HG02610 (cell line): ENCODE data around the gene CPN1.
"Not testable (repeated sequence)": the region's sequence is repeated elsewhere in the genome, so short reads cannot be mapped to it uniquely, and the experiment has no call there.

Source experiments
- ATAC-seq: cut with Tn5 transposase; IDR thresholded peaks from one replicate; pipeline ENCODE4 v1.9.1; 2021; ENCODE audit warnings: mild to moderate bottlenecking, moderate library complexity; ENCODE audit not compliant: unreplicated experiment

CPN1 gene

DNA sequence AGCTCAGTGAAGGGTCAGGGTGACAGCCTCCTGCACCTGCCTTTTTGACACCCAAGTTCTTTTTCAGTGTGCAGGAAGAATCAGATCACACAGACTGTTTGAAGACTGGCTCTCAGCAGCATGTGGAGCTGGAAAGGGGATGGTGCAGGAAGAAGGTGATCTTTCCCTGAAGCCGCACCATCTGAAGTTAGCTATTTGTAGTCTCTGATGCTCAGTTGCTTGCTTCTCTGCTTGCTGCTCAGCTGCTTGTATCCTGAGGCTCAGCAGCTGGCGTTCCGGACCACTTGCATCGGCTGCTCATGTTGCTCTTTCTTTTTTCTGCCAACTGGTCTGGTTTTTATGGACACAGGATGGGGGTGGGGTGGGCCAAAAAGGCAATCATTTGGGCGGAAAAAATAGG, 56.1 kb downstream of the CPN1 start:
- no peak for ATAC-seq

GRCh38 chr10:100024748-100025147, 56.9 kb downstream of the CPN1 start:
- no peak for ATAC-seq

DNA sequence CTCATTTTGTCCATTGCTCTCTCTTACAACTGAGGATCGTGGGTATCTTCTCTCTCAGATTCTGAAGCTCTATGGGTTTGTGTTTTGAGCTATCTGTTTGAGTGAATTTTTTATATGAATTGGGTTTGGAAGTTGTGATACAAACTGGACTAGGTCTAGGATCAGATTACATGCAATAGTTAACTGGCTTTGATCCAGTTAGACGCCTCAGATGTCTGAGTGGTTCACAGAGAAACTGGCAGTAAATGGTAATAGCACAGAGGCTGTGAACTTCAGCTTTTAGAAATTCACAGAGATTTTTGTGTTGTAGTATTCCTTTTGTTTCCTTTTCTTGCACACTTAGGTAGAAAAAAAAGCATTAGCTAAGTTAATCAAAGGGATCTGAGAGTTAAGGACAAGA, 59.3 kb downstream of the CPN1 start:
- ATAC-seq, result no peak

GRCh38 chr10:100021322-100021721, 60.3 kb downstream of the CPN1 start:
- no peak for ATAC-seq

- ATAC-seq, result no peak
Observed at GRCh38 chr10:100020886-100021253, 60.8 kb downstream of the CPN1 start.

DNA sequence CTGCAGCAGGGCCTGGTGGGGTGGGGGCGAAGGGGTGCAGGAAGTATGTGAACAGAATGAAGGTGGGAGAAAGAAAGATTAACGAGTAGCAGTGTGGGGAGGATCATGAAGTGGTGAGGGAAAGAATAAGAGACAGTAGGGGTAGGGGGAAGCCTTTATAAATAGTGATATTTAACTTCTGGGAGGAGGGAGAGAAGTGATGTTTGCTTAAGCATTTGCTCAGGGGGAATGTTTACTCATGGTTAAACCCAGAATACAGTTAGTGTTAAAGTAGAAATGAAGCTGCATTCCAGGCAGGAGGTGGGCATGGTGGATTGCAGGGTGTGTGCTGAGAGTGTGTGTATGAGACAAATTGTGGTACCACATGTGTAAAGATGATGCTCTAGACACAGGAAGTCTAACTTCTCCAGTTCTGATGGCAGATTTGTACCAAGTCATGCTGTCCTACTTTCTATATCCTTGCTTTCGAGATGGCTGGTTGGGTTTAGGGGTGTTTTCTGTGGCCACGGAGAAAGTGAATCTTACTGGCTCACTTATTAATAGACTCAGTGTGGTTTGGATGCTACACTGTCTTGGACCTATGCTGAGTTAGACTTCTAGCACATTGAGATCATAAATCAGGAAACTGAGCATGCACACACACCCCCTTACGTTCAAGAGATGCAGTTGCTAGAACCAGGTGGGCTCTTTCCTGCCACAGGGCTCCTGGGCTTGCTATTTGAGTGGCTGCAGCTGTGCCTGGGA, 61.4 kb downstream of the CPN1 start:
- ATAC-seq, result peak; percentile 85

- no peak for ATAC-seq
Observed at GRCh38 chr10:100019787-100020141, 61.9 kb downstream of the CPN1 start.

GRCh38 chr10:100014071-100014762, 67.5 kb downstream of the CPN1 start:
- peak; percentile 83 for ATAC-seq

DNA sequence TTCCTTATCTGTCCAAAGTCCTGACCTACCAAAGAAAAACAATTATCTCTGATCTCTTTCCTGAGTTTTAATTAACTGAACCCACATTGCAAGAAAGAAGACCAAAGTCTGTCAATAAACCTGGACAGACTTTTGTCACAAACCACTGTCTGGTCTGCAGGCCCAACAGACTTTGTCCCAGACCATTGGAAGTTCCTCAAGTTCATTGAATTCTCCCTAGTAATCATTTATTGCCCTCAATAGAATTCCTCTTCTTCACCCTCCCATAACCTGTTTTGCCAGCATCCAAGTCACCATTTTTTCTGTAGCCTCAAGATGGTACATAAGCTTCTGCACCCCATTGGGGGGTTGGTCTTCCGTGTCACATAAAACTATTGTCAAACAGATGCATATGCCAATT, 68.0 kb downstream of the CPN1 start:
- ATAC-seq, result no peak

GRCh38 chr10:100011906-100012305, 69.8 kb downstream of the CPN1 start:
- ATAC-seq, result not testable (repeated sequence)

- peak; percentile 56 for ATAC-seq
Observed at GRCh38 chr10:100009793-100010676, 71.6 kb downstream of the CPN1 start, which contains the start of gene DNMBP. TSS of gene DNMBP (minus strand) at chr10:100009947. CDS start at chr10:99972124, 37,823 bp downstream.

- peak; percentile 33 for ATAC-seq
Observed at GRCh38 chr10:100009283-100009792, 72.3 kb downstream of the CPN1 start.

GRCh38 chr10:100008708-100009282, 72.9 kb downstream of the CPN1 start:
- no peak for ATAC-seq

DNA sequence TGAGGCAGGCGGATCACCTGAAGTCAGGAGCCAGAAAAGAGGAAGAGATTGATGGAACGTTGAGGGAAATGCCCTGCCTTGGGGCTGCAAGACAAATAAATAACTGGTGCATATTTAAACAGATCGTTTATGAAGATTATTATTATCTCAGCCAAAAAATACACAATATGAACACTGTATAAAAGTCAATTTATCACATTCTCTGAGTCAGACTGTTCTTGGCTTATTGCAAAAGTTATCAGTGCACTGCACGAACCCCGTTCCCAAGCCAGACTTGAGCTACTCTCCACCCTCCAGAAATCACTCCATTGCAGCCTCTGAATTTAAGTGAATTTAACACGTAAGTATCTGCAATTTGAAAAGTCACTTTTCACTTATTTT, 73.5 kb downstream of the CPN1 start:
- no peak for ATAC-seq

DNA sequence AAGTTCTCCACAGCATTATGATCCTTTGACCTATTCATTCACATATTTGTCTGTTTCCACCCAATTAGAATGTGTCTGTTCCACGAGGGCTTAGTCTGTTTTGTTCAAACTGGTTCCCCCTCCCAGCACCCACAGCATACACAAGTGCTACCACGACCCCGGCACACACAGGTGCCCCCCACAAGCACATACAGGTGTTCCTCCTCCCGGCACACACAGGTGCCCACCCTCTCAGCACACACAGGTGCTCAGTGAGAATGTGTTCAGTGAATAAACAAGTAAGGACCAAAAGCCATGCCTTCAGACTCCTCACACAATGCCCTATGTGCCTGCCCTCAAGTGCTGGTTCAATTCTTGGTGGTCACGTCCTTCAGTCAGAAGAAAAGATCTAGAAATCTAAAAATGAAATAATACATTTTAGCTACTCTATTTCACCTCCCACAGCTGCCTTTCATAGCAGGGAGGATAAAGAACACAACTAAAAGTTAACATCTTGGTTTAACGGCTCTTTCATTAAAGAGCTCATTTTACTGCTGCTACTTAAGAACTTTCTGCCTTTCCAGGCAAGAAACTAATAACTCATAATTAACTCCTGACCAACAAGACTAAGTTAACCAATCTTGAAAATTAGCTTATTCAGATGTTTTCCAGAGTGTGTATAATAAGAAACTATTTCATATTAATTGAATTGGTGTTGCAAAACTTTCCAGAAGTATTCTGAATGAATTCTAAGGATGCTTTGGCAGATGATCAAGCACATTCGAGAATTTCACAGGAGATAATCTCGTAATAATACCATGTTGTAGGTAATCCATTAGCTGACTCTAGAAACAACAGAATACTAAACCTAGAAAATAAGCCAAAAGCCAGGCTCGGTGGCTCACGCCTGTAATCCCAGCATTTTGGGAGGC, 74.2 kb downstream of the CPN1 start:
- no peak for ATAC-seq

GRCh38 chr10:100006243-100006886, 75.3 kb downstream of the CPN1 start:
- ATAC-seq, result peak; percentile 41

DNA sequence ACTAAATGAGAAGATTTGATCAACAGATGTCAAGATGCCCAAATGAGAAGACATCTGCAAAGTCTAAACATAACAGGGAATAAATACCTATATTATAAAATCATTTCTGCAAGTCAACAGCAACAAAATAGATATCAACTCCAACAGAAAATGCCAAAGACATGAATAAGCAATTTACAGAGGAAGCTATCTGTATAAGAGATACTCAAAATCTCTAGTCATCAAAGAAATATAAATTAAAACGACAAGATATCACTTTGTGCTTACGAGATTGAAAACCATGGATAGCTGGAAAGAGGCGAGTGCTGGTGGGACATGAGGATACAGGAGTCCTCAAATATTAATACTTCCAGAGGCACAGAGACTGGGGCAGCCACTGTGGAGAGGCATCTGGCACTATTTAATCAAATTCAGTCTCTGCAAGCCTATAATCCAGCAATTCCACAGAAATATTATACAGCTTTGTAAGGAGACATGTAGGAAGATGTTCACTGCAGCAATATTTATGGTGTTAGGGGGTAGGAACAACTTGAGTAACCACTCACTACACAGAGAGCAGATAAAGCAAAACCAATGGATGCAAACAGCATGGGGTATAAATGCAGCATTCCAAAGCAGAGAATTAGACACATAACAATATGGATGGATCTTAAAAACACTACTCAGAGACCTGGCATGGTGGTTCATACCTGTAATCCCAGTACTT, 76.7 kb downstream of the CPN1 start:
- no peak for ATAC-seq

DNA sequence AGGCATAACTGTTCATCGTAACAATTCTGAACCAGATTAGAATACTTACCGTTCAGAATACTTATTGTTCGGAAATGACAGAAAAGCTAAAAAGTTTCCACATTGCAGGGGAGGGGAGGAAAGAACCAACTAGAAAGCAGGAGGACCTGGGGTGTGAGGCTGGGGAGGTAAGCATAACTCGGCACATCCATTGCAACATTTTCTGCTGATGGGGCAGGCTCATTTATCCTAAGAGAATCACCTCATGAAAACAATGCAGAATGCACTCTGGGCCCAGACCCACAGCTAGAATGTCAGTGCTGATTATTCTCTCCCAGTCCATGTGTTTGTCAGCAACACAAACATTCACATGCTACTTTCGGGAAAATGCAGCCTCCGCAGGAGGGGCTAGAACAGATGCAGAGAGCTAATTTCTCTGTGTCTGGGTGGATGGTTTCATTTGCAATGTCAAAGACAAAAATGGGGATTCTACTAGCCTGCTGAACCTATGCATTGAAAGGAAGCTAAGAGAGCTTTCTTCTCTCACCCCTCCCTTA, 81.5 kb downstream of the CPN1 start:
- no peak for ATAC-seq
